Measurements from ENCODE around the gene PEX11G.

- TF ChIP-seq CTCF (IDR thresholded peaks at IDR 0.05; ENCODE audit: insufficient read depth, low read length, poor library complexity, severe bottlenecking) = no peak
- no peak for TF ChIP-seq EZH2phosphoT487 (conservative IDR thresholded peaks at IDR 0.05; ENCODE audit: low read length)
Measured at GRCh38 chr19:7483720-7484201, 5.1 kb downstream of the PEX11G start.

Measured in SU-DHL-6 (cell line).